PC-3 (cell line): Measurements from ENCODE around the gene AOPEP. TPM values are rescaled to one million over a fixed set of nuclear protein-coding genes. Genes with fewer than 3 reads are reported as not detected.

Experiments
- ATAC-seq: fragments of 200-7000 bp; cut with Tn5 transposase; 2 replicates; pipeline ENCODE4 v1.9.1; 2020; ENCODE audit warnings: mild to moderate bottlenecking, moderate library complexity
- BruUV-seq: library from RNA; stranded (reverse); fragments of 400-500 nt; replicated peaks from 2 replicates; lab custom pipeline; 2021; lab: Mats Ljungman, UMichigan
- CTCF ChIA-PET: fragments of 300-600 bp; sonication (Branson Sonifier 250); formaldehyde crosslinking; loops from one replicate; lab custom pipeline; 2022; ENCODE audit warnings: antibody characterized with exemption; lab: Charles Lee
- POLR2A ChIA-PET: fragments of 300-600 bp; sonication (Branson Sonifier 250); formaldehyde crosslinking; loops from one replicate; lab custom pipeline; 2022; ENCODE audit warnings: antibody characterized with exemption; ENCODE audit not compliant: unreplicated experiment; lab: Charles Lee
- DNase-seq: peaks from one replicate; pipeline ENCODE4 v3.0.0-alpha.2; 2015
- H2AFZ ChIP-seq: fragments of 300-600 bp; sonication (generic); 2 replicates; pipeline ENCODE4 v1.6.0; 2016; ENCODE audit warnings: antibody characterized with exemption, low read length
- H3F3A ChIP-seq: fragments of 300-600 bp; sonication (generic); one replicate; pipeline ENCODE4 v1.6.0; 2017; ENCODE audit warnings: antibody characterized with exemption, low read length, control low read depth, mild to moderate bottlenecking; ENCODE audit not compliant: unreplicated experiment
- H3K27ac ChIP-seq: fragments of 300-600 bp; sonication (generic); 2 replicates; pipeline ENCODE4 v1.5.1; 2016; ENCODE audit warnings: mild to moderate bottlenecking, low read length
- H3K27me3 ChIP-seq: fragments of 300-600 bp; sonication (generic); 2 replicates; pipeline ENCODE4 v1.6.1; 2016; ENCODE audit warnings: low read length, mixed read lengths
- H3K36me3 ChIP-seq: fragments of 300-600 bp; sonication (generic); 2 replicates; pipeline ENCODE4 v1.6.1; 2016; ENCODE audit warnings: low read depth, mixed run types, low read length, mixed read lengths
- H3K4me1 ChIP-seq: fragments of 300-600 bp; sonication (generic); 2 replicates; pipeline ENCODE4 v1.5.1; 2016; ENCODE audit warnings: low read length; ENCODE audit not compliant: insufficient read depth
- H3K4me2 ChIP-seq: fragments of 300-600 bp; sonication (generic); 2 replicates; pipeline ENCODE4 v1.6.0; 2016; ENCODE audit warnings: low read length
- H3K4me3 ChIP-seq: fragments of 300-600 bp; sonication (generic); 2 replicates; pipeline ENCODE4 v1.5.1; 2016; ENCODE audit warnings: mild to moderate bottlenecking, low read length, mixed read lengths
- H3K79me2 ChIP-seq: fragments of 300-600 bp; sonication (generic); 2 replicates; pipeline ENCODE4 v1.6.1; 2017; ENCODE audit warnings: low read length, mixed read lengths
- H3K9ac ChIP-seq: fragments of 300-600 bp; sonication (generic); 2 replicates; pipeline ENCODE4 v1.6.0; 2016; ENCODE audit warnings: mild to moderate bottlenecking, low read length
- H3K9me2 ChIP-seq: fragments of 300-600 bp; sonication (generic); replicated peaks from 2 replicates; pipeline ENCODE4 v1.6.1; 2016; ENCODE audit warnings: mixed run types, low read length, mixed read lengths
- H3K9me3 ChIP-seq: fragments of 300-600 bp; sonication (generic); 2 replicates; pipeline ENCODE4 v1.6.1; 2016; ENCODE audit warnings: low read length, mixed read lengths
- H4K20me1 ChIP-seq: fragments of 300-600 bp; sonication (generic); 2 replicates; pipeline ENCODE4 v1.6.1; 2016; ENCODE audit warnings: low read length, mixed read lengths
- CTCF ChIP-seq: fragments of 300-600 bp; sonication (generic); conservative IDR thresholded peaks from 2 replicates; pipeline ENCODE4 v1.5.1; 2017; ENCODE audit warnings: antibody characterized with exemption, low read depth, mild to moderate bottlenecking, low read length
- EZH2 ChIP-seq: fragments of 300-600 bp; sonication (generic); IDR thresholded peaks from one replicate; pipeline ENCODE4 v1.6.1; 2017; ENCODE audit warnings: antibody characterized with exemption, mild to moderate bottlenecking, low read length; ENCODE audit not compliant: unreplicated experiment
- EZH2phosphoT487 ChIP-seq: fragments of 300-600 bp; sonication (generic); IDR thresholded peaks from 2 replicates; pipeline ENCODE4 v1.6.1; 2018; ENCODE audit warnings: mild to moderate bottlenecking, antibody characterized with exemption, low read length, borderline replicate concordance
- intact Hi-C: fragments of 100-400 bp; cut with micrococcal nuclease; formaldehyde crosslinking; loops from 2 replicates; pipeline ENCODE4 v1.9.0; 2023
- total RNA-seq: library from RNA; depleted of rRNA; stranded (reverse); fragments of >200 nt; gene quantifications from 2 replicates; pipeline ENCODE4 v1.2.3, GENCODE V29; 2014

Gene AOPEP
- total RNA-seq, 1 experiment from 2014 or later = 23.1 TPM

GRCh38 chr9:94720846-94721549, 5.5 kb upstream of the AOPEP start:
- Histone ChIP-seq H3K4me1 (peaks cover 40% of the 10 kb centered on the region), H3K4me3 (no peak overlapping the region), H4K20me1 (no peaks in the 10 kb centered on the region), H2AFZ (peak overlapping the region; percentile 51; the same call in 1 of the 2 replicates), H3K9me3 (no peaks in the 10 kb centered on the region), H3K79me2 (no peaks in the 10 kb centered on the region), H3K9me2 (no peaks in the 10 kb centered on the region), H3K4me2 (peak overlapping the region; percentile 18; the same call in 1 of the 2 replicates), H3K27me3 (no peaks in the 10 kb centered on the region), H3K36me3 (no peaks in the 10 kb centered on the region), H3K9ac (peak overlapping the region; percentile 50), H3F3A (no peaks in the 10 kb centered on the region), H3K27ac (peak overlapping the region; percentile 93)
- ChIA-PET CTCF (no interaction called here), POLR2A (no interaction called here)
- intact Hi-C loops = loop anchor here (10.0 kb wide), 1 partner anchor 436 kb away; no protein-coding TSS in a partner anchor
- DNase-seq (peak; percentile 55), ATAC-seq (peak; percentile 73)
- TF ChIP-seq EZH2phosphoT487 = no peak
- TF ChIP-seq EZH2 = no peak
- TF ChIP-seq CTCF = no peak
- no TSS peak for BruUV-seq

- ATAC-seq (no peak), DNase-seq (no peak)
- Histone ChIP-seq H3K9me3 (no peaks in the 10 kb centered on the region), H3F3A (no peaks in the 10 kb centered on the region), H4K20me1 (no peaks in the 10 kb centered on the region), H3K9me2 (no peaks in the 10 kb centered on the region), H3K27ac (peak overlapping the region; percentile 93), H3K27me3 (no peaks in the 10 kb centered on the region), H3K4me1 (peaks cover 40% of the 10 kb centered on the region), H3K4me2 (no peak overlapping the region), H3K4me3 (no peak overlapping the region), H2AFZ (no peak overlapping the region), H3K36me3 (no peaks in the 10 kb centered on the region), H3K79me2 (peaks cover 1% of the 10 kb centered on the region), H3K9ac (peak overlapping the region; percentile 50)
- ChIA-PET CTCF (no interaction called here), POLR2A (no interaction called here)
- no peak for TF ChIP-seq EZH2
- no peak for TF ChIP-seq CTCF
- no peak for TF ChIP-seq EZH2phosphoT487
- intact Hi-C loops = loop anchor here (10.0 kb wide), 1 partner anchor 437 kb away; no protein-coding TSS in a partner anchor
- BruUV-seq = no TSS peak
Measured at GRCh38 chr9:94721754-94722153, 4.7 kb upstream of the AOPEP start.

- Histone ChIP-seq H3K4me3 (no peak overlapping the region), H3K9me2 (no peaks in the 10 kb centered on the region), H3K79me2 (peaks cover 31% of the 10 kb centered on the region), H3K4me1 (peaks cover 20% of the 10 kb centered on the region), H2AFZ (peak overlapping the region; percentile 20; the same call in 1 of the 2 replicates), H3K9me3 (no peaks in the 10 kb centered on the region), H3K4me2 (no peak overlapping the region), H3K36me3 (no peaks in the 10 kb centered on the region), H3K9ac (no peak overlapping the region), H3F3A (no peaks in the 10 kb centered on the region), H3K27me3 (no peaks in the 10 kb centered on the region), H3K27ac (no peak overlapping the region), H4K20me1 (no peaks in the 10 kb centered on the region)
- TF ChIP-seq EZH2phosphoT487 (no peak), EZH2 (no peak), CTCF (no peak)
- DNase-seq (no peak), ATAC-seq (no peak)
- no TSS peak for BruUV-seq
- intact Hi-C loops = loop anchor here (10.0 kb wide), 1 partner anchor 440 kb away; no protein-coding TSS in a partner anchor
- POLR2A ChIA-PET = no interaction called here
- CTCF ChIA-PET = no interaction called here
Measured at GRCh38 chr9:94725293-94725692, 1.2 kb upstream of the AOPEP start.
